SH-SY5Y (cell line): ENCODE results near the gene HOXA10.

ENCODE experiments used
- GATA2 ChIP-seq: IDR thresholded peaks from 2 replicates; pipeline ENCODE4 v1.6.1; 2011; ENCODE audit warnings: mild to moderate bottlenecking, low read depth, low read length
- GATA3 ChIP-seq: IDR thresholded peaks from 2 replicates; pipeline ENCODE4 v1.6.1; 2011; ENCODE audit warnings: low read depth, mild to moderate bottlenecking, low read length, moderate library complexity

The HOXA10 gene

GRCh38 chr7:27148031-27148755 is 25.9 kb downstream of the HOXA10 start:
- TF ChIP-seq GATA2 (no peak), GATA3 (no peak)

- TF ChIP-seq GATA2 (no peak), GATA3 (no peak)
Observed at GRCh38 chr7:27147199-27148030, 26.7 kb downstream of the HOXA10 start, which contains the start of gene HOXA6. TSS of gene HOXA6 (minus strand) at chr7:27147774. CDS start at chr7:27147749, 25 bp downstream.

GRCh38 chr7:27146491-27147198 is 27.5 kb downstream of the HOXA10 start:
- no peak for TF ChIP-seq GATA2
- no peak for TF ChIP-seq GATA3

GRCh38 chr7:27145914-27146412 is 28.2 kb downstream of the HOXA10 start:
- TF ChIP-seq GATA2: no peak
- no peak for TF ChIP-seq GATA3

GRCh38 chr7:27145165-27145913 is 28.8 kb downstream of the HOXA10 start:
- TF ChIP-seq GATA3 (no peak), GATA2 (no peak)

- TF ChIP-seq GATA2 (no peak), GATA3 (no peak)
Observed at GRCh38 chr7:27144781-27145164, 29.3 kb downstream of the HOXA10 start.

- TF ChIP-seq GATA3 (no peak), GATA2 (no peak)
Observed at GRCh38 chr7:27143950-27144780, 30.0 kb downstream of the HOXA10 start.

- TF ChIP-seq GATA2: no peak
- no peak for TF ChIP-seq GATA3
Observed at GRCh38 chr7:27143023-27143949, 30.8 kb downstream of the HOXA10 start, which contains the start of gene HOXA5. TSS of gene HOXA5 (minus strand) at chr7:27143681. CDS start at chr7:27143607, 74 bp downstream.

GRCh38 chr7:27142580-27143022 is 31.5 kb downstream of the HOXA10 start:
- TF ChIP-seq GATA2 (no peak), GATA3 (no peak)

GRCh38 chr7:27141923-27142579 is 32.1 kb downstream of the HOXA10 start:
- no peak for TF ChIP-seq GATA3
- TF ChIP-seq GATA2: no peak

- TF ChIP-seq GATA2 (no peak), GATA3 (no peak)
Observed at GRCh38 chr7:27141137-27141922, 32.8 kb downstream of the HOXA10 start.
